HG03558 (cell line): ENCODE results near the gene PSME1.
"Not testable (repeated sequence)": the region's sequence is repeated elsewhere in the genome, so short reads cannot be mapped to it uniquely, and the experiment has no call there.

ENCODE experiments used
- ATAC-seq: cut with Tn5 transposase; IDR thresholded peaks from one replicate; pipeline ENCODE4 v1.9.1; 2021; ENCODE audit warnings: moderate number of reproducible peaks; ENCODE audit not compliant: unreplicated experiment; ENCODE audit errors: extremely low read depth

PSME1 gene

DNA sequence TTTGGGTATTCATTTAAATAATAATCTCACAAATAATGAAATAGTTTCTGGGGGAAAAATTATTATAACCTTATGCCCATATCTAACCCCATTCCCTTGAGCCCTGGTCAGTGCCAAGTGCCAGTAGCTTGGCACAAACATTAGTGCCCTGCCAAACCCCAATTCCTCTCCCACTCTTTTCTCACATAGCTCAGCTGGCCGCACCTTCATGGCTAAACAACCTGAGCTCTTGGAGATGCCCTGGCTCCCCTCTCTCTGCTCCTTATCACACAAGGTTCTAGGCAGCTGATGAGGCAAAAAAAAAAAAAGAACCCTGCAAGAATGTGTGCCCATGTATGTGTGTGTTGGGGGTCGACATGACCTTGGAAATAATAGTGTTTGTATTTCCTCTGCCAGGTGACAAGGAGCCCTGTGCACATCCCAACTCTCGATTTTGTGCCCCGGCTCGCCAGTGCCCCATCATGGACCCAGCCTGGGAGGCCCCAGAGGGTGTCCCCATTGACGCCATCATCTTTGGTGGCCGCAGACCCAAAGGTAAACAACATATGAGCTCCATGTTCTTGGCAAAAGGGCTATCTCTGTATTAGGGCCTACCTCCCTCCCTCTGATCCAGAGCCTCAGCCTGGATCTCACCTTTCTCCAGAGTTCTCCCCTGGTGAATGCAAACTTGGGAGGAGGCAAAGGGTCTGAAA is 33.5 kb upstream of the PSME1 start:
- ATAC-seq, result no peak

DNA sequence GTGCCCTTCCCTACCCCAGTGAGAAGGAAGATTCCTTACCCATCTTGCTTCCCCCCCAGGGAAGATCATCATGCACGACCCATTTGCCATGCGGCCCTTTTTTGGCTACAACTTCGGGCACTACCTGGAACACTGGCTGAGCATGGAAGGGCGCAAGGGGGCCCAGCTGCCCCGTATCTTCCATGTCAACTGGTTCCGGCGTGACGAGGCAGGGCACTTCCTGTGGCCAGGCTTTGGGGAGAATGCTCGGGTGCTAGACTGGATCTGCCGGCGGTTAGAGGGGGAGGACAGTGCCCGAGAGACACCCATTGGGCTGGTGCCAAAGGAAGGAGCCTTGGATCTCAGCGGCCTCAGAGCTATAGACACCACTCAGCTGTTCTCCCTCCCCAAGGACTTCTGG is 32.5 kb upstream of the PSME1 start:
- no peak for ATAC-seq

DNA sequence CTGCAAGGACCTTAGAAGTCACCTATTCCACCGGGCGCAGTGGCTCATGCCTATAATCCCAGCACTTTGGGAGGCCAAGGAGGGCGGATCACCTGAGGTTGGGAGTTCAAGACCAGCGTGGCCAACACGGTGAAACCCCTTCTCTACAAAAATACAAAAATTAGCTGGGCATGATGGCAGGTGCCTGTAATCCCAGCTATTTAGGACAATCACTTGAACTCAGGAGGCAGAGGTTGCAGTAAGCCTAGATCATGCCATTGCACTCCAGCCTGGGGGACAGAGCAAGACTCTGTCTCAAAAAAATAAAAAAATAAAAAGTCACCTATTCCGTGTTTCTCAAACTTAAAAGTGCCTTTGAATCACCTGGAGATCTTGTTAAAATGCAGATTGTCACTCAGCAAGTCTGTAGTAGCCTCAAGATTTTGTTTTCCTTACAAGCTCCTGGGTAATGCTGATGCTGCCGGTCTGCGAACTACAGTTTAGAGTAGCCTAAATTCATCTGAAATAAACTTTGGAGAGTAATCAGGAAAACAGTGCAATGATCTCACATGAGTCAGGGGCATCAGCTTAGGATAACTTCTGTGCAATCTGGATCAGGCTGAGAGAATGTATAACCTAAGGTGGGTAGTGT is 30.3 kb upstream of the PSME1 start:
- ATAC-seq, result not testable (repeated sequence)

DNA sequence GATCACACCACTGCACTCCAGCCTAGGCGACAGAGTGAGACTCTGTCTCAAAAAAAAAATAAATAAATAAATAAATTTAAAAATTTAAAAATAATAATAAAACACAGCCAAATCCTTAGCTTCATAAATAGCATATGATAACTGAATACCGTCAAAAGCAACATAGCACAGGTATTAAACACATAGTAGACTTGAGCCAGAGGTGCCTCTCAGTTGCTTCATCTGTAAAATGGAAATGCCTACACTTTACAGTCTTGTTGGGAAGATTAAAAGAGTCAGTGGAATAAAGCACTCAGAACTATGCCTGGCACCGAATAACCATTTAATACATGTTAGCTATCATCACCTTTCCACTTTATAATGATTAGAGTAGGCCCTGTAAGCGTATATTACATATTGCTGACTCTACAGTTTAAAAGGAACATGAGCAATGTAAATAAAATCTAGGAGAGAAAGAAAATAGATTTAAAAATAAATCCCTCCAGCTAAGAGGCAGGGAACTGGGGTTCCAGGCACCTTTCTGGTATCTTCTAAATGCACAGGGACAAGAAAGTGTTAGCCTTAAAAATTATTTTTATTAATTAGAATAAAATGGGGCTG is 29.2 kb upstream of the PSME1 start:
- ATAC-seq, result no peak

DNA sequence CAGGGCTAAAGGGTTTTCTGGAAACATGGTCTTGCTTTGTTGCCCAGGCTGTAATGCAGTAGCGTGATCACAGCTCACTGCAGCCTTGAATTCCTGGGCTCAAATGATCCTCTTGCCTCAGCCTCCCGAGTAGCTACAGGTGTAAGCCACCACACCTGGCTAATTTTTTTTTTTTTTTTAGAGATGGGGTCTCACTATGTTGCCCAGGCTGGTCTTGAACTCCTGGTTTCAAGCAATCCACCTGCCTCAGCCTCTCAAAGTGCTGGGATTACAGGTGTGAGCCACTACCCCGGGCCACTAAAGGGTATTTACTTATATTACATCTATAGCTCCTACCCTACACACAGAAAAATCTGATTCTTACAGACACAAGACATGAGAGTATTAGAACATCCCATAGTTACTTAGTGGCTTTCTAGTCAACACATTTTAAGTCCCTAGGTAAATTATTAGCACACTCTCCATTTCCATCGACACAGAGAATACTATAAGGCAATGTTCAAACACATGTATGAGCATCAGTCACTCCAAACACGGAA is 27.6 kb upstream of the PSME1 start:
- no peak for ATAC-seq

DNA sequence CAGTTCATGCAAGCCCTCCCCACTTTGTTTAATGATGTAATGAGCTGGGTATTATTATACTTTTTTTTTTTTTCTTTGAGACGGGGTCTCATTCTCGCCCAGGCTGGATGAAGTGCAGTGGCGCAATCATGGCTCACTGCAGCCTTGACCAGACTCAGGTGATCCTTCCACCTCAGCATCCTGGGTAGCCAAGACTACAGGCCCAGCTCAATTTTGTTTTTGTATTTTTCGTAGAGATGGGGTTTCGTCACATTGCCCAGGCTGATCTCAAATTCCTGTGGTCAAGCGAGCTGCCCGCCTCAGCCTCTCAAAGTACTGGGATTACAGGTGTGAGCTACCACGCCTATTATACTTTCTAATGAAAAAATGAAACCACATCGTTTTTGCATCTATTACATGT is 25.9 kb upstream of the PSME1 start:
- no peak for ATAC-seq

DNA sequence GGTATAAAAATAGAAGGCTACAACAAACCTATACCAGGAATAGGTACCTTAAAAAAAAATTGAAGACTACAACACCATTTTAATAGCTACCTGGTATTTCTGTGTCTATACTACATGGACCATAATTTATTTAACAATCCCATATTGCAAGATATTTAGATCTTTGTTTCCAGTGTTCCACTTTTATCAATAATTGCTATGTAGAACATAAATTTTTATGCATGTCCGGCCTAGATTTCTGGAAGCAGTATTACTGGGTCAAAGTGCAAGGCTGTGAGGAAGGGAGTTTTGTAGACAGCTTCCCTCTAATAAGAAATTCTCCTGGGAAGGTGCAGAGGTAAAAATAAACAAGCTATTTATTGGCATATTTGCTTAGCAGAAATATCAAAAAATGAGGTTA is 25.5 kb upstream of the PSME1 start:
- no peak for ATAC-seq

DNA sequence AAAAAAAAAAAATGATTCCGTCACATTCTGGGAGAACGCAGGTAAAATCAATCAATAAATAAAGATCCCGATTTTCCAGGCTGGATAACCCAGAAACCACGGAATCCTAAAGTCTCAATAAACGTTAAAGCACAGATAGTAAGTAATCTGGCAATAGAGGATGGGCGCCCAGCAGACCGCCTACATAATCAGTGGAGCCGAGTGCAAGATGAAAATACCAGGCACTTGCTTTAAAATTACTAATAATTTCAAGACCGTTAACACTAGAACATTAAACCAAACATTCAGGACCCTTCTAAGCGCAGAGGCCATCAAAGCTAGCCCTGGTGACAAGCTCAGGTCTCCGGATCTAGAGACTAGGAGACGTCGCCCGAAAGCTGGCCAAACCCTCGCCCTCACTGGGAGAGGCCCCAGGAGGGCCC is 22.6 kb upstream of the PSME1 start:
- no peak for ATAC-seq

DNA sequence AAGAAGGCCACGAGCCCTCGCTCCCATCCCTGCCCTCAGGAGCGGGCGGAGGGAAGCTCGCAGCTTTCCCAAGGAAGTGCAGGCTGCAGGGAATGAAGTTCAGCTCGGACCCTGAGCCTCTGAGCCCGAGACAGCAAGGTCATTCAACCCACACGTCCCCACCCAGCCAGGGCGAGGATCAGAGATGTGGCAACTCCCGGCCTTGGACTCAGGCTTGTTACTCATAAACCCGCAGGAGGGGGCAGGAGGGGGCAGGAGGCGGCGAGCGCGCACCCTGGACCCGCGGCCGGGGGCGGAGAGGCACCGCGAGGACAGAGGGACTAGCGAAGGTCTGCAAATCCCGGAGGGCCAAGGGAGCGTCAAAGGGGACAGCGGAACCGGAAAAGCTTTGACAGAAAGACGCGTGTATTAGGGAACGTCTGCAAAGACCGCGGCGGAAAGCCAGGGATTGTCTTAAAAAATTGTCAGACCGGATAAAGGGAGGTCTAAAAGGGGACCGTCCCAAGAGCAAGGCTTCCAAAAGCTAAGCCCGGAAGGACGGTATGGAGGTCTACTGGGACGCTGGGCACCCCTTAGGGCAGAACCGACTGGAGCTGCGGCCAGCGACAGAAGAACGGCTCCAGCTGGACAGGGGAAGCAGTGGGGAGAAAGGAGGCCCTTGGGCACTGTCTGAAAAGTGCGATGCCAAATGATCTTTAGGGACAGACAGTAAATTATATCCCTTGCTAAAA is 22.0 kb upstream of the PSME1 start:
- peak; percentile 13 for ATAC-seq

DNA sequence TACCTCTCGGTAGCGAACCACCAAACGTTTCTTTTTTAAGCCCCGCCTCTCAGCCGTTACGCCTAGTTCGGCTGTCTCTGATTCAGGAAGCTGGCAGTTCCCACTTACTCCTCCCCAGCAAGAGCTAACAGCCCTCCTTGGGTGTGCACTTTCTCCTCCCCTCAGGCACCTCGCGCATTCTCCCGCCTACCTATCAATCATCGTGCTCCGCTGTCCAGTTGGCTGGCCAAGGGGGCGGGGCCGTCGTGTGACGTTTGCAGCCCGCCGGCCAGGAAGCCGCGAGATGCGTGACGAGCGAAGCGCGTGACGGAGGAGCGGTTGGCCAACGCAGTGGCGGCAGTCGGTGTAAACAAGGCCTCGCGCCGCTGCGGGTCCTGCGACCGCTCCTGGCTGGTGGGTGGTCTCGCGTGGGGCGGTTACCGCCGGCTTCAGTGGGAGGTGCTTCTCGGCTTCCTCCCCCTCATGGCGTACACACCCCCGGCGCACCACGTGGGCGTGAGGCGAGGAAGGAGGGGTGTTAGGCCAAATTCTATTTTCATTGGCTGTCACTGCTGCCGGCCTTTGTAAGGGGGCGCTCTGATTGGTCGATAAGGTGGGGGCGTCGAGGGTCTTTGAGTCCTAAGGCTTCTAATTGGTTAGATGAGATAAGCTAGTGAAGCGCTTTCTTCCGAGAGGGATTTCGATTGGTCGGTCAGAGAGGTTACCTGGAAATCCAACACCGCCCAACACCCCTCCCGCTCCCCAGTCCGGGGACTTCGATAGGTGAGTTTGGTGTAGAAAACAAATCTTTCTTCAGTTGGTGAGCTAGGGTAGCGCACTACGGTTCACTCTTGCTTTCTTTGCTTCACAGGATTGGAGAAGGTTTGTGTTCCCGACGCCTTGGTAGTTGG is 21.2 kb upstream of the PSME1 start, which contains the start of the genes DCAF11 and NRL:
DCAF11 (plus strand) TSS at position 246 of the 890 bp plus-strand sequence. CDS start 818 bp downstream, outside the sequence.
NRL (minus strand) TSS at position 418 of the 890 bp plus-strand sequence. CDS start 32,101 bp downstream, outside the sequence.
- ATAC-seq, result peak; percentile 75

DNA sequence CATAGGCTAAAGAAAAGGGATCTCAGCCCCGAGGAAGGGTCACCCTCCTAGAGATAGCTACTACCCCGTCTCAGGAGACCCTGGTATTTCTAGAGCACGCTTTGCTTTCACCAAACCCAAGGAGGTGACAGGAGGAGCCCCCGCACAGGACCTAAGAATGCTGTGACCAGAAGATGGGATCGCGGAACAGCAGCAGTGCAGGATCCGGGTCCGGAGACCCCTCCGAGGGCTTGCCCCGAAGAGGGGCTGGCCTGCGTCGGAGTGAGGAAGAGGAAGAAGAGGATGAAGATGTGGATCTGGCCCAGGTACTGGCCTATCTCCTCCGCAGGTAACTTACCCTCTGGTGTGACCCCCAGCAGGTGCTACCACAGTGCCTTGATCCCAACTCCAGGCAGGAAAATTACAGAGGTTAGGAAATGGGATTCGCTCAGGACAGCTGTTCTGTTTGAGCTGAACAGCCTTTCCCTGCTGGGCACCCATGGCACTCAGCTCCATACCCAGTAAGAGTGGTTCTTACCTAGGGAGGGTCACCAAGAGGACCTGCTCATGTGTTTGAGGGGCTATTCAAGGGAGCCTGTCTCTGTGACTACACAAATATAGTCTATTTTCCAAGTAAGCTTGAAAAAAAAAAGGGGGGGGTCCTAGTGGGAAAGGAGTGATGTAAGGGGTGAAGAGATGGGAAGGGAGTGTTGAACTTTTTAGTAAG is 20.4 kb upstream of the PSME1 start:
- no peak for ATAC-seq

DNA sequence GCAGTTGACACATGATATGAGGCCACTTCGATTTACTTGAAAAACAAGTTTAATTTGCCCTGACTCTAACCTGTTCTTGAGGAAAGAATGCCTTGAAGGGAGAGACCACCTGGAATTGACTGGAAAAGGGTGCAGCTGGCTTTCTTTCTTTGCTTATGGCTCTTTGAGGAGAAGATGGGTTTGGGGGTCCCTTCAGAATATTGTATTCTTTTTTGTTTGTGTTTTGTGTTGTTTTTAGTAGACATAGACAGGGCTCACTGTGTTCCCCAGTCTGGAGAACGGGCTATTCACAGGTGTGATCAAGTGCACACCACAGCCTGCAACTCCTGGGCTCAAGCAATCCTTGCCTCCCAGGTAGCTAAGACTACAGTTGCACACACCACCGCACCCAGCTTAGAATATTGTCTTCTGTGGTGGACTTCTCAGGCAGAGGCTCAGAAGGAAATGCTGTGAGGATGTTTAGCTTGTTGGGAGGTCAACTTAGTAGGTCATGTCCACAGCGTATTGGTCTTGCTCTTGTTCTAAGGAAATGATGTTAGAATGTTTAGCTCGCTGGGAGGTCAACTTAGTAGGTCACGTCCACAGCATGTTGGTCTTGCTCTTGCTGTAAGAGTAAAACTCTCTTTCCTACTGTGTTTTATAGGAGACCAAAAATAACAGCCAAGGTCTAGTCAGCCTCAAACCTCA is 19.7 kb upstream of the PSME1 start:
- ATAC-seq, result no peak

DNA sequence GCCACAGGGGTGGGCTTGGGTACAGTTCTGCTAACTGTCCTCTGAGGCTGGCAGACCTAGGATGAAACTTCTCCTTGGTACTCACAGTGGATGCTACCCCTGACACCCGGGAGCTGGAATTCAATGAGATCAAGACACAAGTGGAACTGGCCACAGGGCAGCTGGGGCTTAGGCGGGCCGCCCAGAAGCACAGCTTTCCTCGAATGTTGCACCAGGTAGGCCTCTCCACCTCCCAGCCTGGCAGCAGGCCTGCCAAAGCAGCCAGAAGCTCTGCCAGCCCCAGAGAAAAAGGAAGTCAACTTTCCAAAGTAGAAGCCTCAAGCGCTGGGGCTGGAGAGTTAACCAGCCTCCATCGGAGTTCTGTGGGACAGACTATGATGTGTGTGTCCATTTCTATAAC is 18.8 kb upstream of the PSME1 start:
- no peak for ATAC-seq

DNA sequence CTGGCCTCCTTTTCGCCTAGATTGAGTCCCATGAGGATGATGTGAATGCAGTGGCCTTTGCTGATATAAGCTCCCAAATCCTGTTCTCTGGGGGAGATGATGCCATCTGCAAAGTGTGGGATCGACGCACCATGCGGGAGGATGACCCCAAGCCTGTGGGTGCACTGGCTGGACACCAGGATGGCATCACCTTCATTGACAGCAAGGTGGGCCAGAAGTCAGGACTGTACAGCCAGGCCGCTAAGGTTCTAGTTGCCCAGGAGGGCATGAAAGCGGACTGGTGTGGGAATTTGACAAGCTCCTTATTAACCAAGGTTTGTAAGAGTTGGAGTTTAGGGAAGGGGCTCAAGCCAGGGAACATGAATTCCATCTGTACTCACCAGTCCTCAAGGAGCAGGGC is 16.3 kb upstream of the PSME1 start:
- ATAC-seq, result no peak

DNA sequence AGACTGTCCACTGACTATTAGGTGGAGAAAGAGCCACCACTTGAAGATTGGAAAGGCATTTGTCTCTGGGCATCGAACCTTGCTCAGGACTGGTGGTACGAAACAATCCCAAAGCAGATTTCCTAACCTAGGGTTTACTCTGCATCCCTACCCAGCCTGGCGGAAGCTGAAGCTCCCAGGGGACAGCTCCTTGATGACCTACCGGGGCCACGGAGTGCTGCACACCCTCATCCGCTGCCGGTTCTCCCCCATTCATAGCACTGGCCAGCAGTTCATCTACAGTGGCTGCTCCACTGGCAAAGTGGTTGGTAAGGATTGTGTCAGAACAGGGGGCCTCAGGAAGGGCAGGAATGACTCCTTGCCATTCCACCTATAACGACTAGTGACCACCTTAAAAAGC is 14.8 kb upstream of the PSME1 start:
- no peak for ATAC-seq

DNA sequence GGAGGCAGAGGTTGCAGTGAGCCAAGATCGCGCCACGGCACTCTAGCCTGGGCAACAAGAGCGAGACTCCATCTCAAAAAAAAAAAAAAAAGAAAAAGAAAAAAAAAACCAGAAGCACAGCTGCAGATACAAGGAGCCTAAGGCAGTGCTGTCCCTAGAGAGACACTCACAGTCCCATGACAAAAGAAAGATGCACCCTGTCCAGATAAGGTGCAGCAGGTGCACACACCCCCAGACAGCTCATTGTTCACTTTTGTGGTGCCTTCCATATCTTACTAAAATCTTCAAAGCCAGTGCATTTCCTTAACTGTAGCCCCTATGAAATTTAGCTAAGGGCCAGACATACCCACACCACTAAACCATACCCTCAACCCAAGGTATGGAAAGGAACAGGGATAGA is 13.6 kb upstream of the PSME1 start:
- no peak for ATAC-seq

DNA sequence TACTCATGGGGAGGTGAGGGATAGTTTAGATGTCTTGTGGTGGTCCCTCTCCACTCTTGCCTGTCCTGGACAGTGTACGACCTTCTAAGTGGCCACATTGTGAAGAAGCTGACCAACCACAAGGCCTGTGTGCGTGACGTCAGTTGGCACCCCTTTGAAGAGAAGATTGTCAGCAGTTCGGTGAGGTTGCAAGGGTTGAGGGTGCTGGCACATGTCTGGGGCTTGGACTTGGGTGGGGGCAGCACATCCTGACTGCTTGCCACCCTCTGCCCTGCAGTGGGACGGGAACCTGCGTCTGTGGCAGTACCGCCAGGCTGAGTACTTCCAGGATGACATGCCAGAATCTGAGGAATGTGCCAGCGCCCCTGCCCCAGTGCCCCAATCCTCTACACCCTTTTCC is 13.1 kb upstream of the PSME1 start:
- no peak for ATAC-seq
